Lower leg skin (tissue), 3 donors: ENCODE data around the gene AOPEP.

Source experiments
- CTCF ChIP-seq, 3 donors: fragments of 450-650 bp; IDR thresholded peaks; one replicate each; pipeline ENCODE4 v1.5.1; 2016; ENCODE audit warnings: antibody characterized with exemption in 3 of 3, mild to moderate bottlenecking in 3 of 3, moderate library complexity in 2 of 3
- POLR2A ChIP-seq, 2 donors: fragments of 450-650 bp; IDR thresholded peaks; one replicate each; pipeline ENCODE4 v1.6.1; 2016 to 2017; ENCODE audit warnings: antibody characterized with exemption in 2 of 2, mild to moderate bottlenecking in 1 of 2, moderate library complexity in 1 of 2

GRCh38 chr9:95058795-95059386 is 332.4 kb downstream of the AOPEP start:
- no peak for TF ChIP-seq CTCF (IDR thresholded peaks at IDR 0.05)
- no peak for TF ChIP-seq POLR2A (IDR thresholded peaks at IDR 0.05)
